ENCODE data around the gene UBXN2A.
"Not testable (repeated sequence)": the region's sequence is repeated elsewhere in the genome, so short reads cannot be mapped to it uniquely, and the experiment has no call there.

UBXN2A gene

GRCh38 chr2:23941644-23942043 lies 1.4 kb downstream of the UBXN2A start:
- no peak for DNase-seq

- no peak for DNase-seq
Measured at GRCh38 chr2:23943666-23944065, 3.4 kb downstream of the UBXN2A start.

DNA sequence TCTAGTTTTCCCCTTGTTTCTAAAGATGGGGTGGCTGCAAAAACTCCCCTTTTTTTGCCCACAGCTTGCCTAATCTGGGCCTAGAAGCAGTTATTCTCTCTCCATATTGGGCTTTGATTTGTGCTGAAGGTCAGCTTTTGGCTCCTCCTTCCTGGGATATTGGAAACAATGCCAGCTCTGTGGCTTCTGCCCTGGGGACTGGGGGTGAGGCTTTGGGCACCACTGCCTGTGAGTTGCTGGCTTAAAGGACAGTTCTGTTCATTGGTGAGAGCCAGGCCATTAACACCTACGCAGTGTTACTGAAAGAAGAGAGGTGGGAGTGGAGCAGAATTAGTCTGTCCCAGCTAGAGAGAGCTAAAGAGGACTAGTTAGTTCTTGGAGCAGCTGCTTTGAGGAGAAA lies 4.3 kb downstream of the UBXN2A start:
- DNase-seq = peak; percentile 52

- no peak for DNase-seq
Measured at GRCh38 chr2:23944976-23945375, 4.7 kb downstream of the UBXN2A start.

DNA sequence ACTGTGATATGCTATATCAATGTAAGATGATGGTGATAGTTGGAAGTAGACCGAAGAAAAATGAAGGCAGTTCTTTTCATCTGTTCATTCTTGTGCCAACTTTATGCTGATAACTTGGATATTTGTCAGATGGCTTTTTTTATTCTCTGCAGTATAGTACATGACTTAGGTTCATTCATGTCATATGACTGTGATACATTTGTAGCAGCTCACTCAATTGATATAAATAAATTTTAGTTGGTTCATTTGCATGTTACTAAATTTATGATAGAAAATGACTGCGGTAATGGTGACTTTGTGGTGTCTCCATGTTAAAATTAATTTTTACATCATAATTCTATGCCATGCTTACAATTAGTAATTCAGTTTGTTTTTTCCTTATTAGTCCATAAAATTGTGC lies 7.1 kb downstream of the UBXN2A start:
- no peak for DNase-seq

GRCh38 chr2:23952558-23952957 lies 12.3 kb downstream of the UBXN2A start:
- not testable (repeated sequence) for DNase-seq

GRCh38 chr2:23953625-23954024 lies 13.4 kb downstream of the UBXN2A start:
- DNase-seq = no peak

DNA sequence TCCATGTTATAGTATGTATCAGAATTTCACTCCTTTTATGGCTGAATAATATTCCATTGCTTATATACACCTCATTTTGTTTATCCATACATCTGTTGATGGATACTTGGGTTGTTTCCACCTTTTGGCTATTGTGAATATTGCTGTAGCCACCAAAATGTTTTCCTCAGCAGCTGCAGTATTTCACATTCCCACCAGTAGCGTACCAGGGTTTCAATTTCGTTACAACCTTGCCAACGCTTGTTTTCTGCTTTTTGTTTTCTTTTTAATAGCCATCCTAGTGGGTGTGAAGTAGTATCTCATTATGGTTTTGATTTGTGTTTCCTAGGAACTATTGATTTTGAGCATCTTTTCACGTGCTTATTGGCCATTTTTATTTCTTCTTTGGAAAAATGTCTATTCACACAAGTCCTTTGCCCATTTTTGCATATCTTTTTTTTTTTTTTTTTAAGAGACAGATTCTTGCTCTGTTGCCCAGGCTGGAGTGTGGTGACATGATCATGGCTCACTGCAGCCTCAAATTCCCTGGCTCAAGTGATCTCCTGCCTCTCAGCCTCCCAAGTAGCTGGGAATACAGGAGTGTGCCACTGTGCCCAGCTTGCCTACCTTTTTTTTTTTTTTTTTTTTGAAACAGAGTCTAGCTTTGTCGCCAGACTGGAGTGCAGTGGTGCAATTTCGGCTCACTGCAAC lies 14.2 kb downstream of the UBXN2A start:
- no peak for DNase-seq

DNA sequence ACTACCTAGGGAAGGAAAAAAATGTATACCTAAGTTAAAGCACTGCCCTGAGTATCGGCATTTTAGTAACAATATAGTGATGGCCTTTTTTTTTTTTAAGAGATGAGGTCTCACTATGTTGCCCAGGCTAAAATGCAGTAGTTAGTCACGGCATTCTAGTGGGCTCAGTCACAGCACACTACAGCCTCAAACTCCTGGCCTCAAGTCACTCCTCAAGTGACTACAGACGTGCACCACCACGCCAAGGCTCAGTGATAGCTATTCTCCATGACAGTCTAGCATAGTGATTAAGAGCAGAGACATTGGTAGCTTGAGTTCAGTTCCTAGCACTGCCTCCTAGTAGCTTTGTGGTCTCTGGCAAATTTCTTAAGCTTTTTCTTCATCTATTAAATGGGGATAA lies 27.6 kb downstream of the UBXN2A start:
- DNase-seq = no peak

- DNase-seq = no peak
Measured at GRCh38 chr2:23976883-23977282, 36.6 kb downstream of the UBXN2A start.

DNA sequence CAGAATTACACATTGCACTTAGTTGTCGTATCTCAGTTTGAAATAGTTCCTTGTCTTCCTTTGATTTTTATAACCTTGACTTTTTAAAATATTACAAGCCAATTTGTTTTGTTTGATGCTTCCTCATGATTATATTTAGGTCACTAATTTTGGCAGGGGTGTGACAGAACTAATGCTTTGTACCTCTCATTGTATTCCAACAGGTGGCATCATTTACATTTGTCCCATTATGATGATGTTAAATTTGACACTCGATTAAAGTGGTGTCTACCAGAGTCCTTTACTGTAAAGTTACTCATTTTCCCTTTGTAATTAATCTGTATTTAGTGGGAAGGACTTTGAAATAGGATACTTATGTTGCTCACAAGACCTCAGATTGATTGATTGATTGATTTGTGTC lies 48.1 kb downstream of the UBXN2A start:
- DNase-seq = no peak

GRCh38 chr2:23992931-23993330 lies 52.7 kb downstream of the UBXN2A start:
- DNase-seq = no peak

GRCh38 chr2:23993736-23994269 lies 53.5 kb downstream of the UBXN2A start:
- DNase-seq = no peak

- no peak for DNase-seq
Measured at GRCh38 chr2:23994567-23994966, 54.3 kb downstream of the UBXN2A start.

- no peak for DNase-seq
Measured at GRCh38 chr2:24007693-24008092, 67.4 kb downstream of the UBXN2A start.

GRCh38 chr2:24008672-24009366 lies 68.6 kb downstream of the UBXN2A start:
- no peak for DNase-seq

DNA sequence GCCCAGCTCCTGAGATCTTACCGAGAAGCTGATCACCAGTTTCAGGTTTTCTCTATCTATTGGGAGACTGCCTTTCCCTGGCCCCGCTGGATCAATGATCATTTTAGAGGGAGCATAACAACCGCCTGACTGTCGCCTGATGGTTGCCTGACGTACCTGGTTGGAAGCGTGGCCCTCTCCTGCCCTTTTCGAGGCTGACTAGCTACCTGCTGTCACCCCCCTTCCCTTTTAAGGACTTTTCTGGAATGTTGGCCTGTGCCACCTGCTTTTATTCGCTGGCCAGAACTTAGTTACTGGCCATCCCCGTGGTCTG lies 69.1 kb downstream of the UBXN2A start:
- DNase-seq = no peak

DNA sequence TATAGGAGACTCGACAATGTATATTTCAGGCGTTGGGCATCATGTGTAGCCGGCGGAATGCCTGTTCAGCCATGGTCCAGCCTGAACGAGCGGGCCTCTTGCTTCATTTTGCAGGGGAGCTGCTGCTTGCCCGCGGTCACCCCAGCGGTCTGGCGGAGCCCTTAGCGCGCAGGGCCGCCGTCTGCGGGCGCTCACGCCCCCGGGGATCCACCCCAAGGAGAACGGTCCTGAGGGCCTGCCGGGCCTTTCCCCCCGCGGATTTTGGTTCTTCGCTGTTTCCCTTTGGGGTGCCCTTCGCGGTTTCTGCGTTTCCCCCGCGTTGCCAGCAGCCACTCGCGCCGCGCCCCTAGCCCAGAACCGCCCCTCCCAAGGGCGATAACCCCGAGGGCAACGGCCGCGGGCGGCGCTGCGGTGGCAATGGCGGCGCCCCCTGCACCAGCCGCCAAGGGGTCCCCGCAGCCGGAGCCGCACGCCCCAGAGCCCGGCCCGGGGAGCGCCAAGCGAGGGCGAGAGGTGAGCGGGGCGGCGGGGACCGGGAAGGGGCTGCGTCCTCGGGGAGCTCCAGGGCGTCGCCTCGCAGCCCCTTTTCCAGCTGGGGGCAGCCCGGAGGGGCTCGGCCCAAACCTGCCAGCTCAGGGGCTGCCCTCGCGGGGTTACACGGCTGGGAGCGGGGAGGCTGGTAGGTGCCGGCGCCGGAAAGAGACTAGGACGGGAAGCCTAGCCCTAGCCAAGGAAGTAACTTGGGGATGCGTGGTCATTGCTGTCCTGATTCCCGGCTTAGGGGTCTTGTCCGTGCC lies 69.6 kb downstream of the UBXN2A start, which contains the start of gene MFSD2B:
MFSD2B (plus strand) TSS at position 406 of the 797 bp plus-strand sequence; CDS start at position 418, 12 bp downstream.
- DNase-seq = no peak

DNA sequence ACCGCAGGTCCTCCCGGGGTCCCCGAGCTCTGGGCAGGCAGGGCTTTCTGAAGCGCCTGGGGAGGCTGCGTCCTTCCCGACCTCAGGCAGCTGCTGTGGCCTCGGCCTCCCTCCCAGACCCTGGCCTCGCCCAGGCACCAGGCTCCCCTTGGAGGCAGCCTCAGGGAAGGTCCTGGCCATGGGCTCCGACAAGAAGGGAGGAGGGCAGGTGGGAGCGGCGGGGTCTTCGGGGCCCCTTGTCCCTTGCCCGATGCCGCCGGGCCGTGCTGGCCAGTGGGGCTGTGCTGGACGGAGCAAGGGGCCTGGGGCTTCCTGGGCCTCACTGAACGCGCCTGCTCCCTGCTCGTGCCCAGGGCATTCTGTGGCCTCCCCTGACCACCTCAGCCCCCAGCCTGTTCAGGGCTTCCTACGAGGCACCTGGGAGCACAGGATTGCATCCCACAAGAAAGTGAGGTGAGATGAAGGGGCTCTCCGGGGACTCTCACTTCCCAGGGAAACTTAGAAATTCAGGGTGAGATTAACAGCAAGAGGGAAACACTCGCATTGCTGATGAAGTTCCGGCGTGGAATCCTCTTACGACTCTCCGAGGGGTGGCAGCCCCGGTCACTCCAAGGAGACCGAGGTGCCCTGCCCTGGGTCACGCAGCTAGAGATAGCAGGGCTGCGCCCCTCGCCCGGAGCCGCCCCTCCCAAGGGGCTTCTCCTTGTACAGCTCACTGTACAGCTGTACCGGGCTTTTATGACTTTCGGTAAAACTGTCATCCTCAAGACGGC lies 70.4 kb downstream of the UBXN2A start:
- DNase-seq = no peak

- no peak for DNase-seq
Measured at GRCh38 chr2:24011250-24012104, 71.2 kb downstream of the UBXN2A start.

GRCh38 chr2:24012521-24013188 lies 72.4 kb downstream of the UBXN2A start:
- no peak for DNase-seq
